HG02852 (cell line): ENCODE results near the gene PDE8A.

ENCODE experiments used
- ATAC-seq: cut with Tn5 transposase; IDR thresholded peaks from one replicate; pipeline ENCODE4 v1.9.1; 2021; ENCODE audit warnings: mild to moderate bottlenecking, moderate library complexity; ENCODE audit not compliant: unreplicated experiment

Gene PDE8A

DNA sequence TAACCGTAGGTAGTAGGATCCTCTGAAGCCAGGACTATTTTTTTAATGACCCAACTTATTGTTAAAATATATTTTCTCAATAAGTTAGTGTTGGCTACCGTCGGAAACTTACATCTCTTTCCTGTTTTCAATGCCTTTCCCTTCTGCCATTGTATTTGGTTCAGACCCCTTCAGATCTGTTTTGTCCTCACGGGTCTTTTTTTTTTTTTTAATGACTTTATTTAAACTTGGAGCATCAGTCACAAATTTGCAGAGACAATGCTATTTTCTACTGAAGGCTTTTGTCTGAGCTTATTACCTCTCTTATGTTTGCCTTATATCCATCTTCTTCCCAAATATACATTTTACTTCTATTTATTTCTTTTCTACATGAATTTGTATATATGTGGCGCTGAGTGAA, 47.6 kb downstream of the PDE8A start:
- ATAC-seq, result no peak

DNA sequence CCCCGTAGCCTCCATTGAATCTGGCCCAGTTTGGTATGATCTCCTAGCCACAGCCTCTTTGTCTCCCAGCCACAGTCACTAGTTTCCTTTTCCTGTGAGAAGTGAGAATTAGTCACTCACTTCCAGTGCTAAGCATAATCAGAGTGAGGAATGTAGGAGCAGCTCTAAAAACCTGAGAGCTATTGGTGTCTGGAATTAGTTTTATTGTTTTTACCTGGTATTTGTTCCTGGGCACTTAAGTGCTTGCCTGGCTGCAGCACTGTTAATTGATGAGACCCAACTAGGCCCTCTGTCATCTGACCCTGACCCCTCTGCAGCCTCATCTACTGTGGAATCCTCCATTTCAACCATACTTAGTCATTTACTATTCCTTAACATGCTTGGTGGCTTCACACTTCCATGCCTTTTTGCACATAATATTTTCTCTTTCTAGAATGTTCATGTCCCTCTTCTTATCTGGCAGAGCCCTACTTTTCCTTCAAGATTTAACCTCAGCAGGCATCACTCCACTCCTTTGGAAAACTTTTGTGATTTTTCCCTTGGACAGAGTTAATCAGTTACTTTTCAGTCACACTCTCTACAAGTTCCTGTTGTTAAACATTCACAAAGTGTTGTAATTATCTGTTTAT, 48.8 kb downstream of the PDE8A start:
- ATAC-seq, result no peak

DNA sequence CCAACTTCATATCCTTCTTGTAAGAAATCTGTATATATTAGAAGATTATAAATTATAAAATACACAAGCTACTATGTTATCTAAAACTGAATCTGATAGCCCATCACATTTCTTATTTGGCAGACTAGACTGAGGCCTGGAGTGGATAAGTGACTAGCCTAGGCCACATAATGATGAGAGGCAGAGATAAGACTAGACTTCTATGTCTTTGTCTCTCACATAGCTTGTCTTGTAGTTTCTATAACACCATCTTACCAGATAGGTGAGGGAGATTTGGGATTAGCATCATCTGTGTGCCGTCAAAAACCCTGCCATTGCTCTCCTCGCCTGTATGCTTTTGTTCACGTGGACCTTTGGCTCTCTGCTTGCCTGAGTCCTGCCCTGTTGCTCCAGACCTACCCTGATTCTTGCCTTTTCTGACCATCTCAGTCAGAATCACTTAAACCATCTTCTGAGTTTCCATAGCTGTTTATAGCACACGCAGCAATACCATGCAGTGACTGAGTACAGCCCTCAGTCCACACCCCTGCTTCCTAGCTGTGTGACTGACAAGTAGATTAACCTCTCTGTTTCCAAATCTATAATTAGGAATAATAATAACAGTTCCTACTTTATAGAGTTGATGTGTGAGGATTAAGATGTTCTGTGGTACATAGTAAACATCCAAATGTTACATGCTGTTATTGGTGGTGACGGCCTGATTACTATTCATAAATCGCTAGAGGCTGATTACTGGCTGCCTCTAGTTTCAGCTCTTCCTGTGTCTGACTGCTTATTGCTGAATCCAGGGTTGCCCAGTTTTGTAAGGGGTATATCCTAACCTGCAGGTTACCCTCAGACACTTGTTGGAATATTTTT, 49.7 kb downstream of the PDE8A start:
- ATAC-seq, result no peak

DNA sequence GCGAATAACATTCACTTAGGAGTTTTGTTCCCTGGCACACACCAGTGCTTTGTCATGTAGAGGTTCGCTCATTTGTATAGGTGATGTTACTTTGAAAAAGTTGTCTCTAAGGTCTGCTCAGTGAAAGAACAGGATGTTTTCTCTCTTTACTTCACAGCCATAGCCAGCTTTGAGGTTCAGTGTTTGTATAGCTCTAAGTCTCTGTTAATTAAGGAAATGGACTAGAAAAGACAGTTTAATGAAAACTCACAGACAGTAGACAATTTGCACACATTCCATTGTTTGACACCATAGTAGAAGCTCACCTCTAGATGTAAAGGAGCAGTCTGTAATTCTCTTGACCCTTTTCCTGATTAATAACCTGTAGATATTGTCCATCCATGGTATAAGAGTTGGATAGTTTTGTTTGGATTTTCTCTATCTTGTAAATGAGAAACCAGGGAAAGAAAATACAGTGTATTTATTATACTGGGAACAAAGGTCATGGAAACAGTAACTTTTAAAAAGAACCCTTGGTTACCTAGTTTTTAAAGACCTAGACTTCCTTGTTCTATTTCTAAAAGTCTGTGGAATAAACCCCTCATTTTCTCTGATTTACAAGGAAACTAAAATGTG, 50.4 kb downstream of the PDE8A start:
- ATAC-seq, result no peak

DNA sequence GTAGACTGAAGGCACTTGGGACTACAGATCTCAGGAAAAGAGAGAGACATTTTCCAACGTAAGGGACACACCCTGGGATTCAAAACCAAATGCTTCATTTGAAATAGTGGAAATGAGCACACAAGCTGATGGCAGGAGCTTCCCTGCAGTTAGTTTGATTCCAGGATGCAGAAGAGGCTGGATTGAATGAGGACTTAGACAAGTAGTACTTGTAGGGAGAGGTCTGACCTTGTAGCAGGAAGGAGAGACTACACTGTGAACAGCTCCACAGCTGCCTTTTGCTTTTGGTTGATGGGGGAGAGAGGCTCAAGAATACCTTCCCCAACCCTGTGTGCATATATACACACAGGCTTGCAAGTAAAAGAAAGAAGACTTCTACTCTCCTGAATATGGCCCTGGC, 51.5 kb downstream of the PDE8A start:
- no peak for ATAC-seq

DNA sequence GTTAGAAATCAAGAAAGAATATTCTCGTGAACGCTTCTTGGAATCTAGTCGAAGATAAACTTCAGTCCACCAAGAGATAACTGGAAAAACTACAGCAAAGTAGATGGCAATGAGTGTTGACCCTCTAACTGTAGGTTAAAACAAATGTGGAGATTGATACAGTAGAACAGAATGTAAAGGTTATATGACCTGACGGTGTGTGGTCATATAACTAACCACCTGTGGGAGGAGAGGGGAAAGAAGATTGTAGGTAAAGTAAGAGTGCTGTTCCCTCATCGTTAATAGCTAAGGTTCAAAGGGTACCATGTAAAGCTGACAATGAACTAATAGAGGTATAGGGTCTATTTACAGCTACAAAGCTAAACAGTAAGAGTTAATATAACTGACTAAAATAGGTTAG, 52.6 kb downstream of the PDE8A start:
- no peak for ATAC-seq

DNA sequence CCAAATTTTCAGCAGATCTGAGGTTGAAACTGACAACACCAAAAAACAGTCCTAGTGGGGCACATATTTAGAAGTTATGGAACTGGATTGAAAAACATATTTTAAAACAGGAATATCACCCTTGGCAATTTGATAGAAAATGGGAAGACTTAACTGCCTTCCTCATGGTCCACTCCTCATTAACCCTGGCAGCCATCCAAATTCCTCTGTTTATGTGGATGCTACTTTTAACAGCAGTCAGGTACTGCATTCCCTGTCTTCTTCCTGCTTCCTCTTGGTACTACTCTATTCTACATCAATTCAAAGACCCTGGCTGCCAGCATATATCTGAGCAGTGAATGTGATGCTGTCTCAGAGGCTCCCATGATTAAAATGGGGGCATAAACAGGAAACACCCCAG, 54.3 kb downstream of the PDE8A start:
- no peak for ATAC-seq

DNA sequence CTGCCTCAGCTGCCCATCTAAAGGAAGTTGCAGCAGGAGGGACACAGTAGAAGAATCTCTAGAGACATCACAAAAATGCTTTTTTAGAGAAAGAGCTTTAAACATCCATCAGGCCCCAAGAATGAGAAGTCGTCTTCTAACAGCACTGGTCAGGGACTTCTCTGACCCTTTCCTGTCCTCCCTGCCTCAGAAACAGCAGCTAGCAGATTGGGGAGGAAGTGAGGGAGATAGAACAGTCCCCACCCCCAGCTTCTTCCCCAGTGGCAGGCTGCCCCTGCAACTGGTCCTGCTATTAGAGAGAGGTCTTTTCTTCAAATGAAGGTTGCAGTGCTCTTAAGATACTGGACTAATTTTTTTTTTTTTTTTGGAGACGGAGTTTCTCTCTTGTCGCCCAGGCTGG, 55.1 kb downstream of the PDE8A start:
- ATAC-seq, result no peak

DNA sequence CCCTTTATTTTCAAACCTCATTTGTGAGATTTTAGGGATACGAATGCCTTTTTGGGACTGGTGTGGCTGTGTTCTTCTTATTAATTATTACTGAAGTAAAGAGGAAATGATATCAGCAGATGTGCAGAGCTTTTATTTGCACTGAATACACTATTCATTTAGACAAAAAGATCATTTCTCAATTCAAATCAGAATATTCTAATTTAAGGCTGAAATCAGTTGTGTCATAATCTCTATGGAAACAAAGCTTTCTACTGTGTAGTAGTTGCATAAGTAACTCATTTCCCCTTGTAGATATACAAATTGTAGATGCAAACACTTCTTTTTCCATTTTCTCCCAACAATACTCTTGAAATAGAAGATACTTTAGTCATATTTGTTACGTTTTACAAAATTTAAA, 56.0 kb downstream of the PDE8A start:
- ATAC-seq, result no peak

DNA sequence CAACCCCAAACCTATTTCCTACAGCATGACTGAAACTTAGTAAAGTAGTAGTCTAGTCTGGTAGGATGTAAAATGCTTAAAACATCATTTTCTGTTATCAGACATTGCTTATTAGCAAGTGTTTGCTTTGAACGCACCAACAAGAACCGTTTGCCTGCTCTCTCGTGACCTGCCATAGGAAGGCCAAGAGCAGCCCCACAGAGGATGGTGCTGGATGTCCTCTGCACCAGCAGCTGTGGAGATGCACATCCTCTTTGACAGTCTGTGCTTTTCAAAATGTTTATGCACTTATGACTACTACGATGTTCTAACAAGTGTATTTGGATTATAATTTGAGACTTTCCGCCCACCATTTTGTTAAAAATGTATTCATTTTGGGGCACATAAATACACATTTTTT, 59.6 kb downstream of the PDE8A start:
- ATAC-seq, result no peak

DNA sequence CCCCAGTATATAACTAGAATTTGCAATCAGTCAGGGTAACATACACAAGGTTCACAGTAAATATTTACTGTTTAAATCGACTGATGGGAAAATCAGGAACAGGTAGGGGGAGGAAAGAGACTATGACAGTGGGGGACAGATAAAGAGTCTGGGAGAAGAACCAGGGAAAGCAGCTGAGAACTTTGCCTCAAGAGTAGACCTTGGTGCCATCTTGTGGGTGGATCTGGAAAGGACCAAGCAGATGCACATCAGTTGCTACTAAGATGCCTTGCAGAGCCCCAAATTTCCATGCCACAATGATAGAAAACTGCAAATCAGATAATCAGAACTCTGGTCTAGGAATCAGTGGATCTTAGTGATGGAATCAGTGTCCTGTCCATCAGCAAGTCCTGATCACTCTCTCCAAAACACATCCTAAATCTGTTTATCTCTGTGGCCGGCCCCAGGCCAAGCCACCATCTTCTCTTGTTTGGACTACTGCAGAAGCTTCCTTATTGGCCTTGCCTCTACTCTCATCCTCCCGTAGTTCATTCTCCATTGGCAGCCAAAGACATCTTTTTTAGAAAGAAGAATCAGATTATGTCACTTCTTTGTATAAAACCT, 62.7 kb downstream of the PDE8A start:
- ATAC-seq, result no peak

DNA sequence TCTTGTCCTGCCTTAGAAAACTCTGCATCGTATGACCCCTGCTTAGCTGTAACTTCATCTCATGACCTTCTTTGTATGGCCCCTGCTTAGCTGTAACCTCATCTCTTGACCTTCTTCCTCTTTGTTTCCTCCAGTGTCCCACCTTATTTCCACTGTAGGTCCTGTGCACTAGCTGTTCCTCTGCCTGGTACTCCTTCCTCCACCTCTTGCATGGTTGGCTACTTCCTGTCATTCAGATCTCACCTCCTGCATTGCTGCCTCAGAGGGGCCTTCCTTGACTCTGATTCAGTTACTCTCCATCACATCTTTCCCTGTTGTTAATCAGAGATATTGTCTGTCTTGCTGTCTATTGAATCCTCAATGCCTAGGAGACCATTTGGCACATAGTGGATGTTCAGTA, 63.2 kb downstream of the PDE8A start:
- ATAC-seq, result no peak

DNA sequence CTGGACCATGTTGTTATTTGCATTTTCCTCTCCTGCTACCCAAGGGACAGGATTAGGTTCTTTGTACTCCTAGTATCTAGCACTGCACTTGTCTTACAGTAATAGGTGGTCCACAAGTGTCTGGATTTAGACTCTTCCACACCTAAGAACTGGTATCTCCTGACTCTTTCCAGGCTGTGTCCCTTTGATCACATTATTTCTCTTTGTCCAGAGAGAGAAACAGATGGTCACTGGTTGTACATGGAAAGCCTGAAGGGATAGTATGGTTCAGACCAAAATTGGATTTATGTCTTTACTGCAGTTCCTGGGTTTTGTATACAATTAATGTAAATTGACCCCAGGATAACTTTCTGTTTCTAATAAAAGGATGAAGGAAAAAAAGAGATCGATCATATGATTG, 64.0 kb downstream of the PDE8A start:
- ATAC-seq, result no peak

DNA sequence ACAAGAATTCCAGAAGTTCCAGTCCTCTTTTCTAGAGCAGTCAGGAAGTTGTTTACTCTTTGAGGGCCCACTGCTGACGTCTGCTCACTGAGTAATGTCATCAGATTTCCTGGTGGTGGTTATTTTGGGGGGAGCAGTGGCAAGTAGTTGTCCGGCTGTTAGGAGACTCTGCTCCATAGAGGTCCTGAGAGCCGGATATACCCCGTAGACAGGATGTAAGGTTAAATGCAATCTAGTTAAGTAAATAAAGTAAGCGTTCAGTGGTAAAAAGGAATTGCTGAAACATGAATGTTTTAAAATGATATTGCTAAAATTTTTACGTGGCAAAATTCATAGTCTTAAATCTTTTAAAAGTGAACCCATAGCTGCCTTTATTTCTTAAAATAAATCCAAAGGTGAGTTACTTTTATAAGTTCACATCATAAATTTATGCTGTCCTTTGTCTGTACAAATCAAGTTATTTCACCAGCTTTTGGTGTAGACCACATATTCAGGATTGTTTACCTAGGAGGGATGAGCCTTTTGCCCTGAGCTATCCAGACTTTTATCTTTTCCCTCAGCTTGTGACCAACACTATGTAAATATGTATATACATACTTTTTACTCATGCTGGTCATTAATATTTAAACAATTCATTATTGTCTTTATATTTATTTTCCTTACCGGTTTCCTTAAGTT, 65.8 kb downstream of the PDE8A start:
- no peak for ATAC-seq

DNA sequence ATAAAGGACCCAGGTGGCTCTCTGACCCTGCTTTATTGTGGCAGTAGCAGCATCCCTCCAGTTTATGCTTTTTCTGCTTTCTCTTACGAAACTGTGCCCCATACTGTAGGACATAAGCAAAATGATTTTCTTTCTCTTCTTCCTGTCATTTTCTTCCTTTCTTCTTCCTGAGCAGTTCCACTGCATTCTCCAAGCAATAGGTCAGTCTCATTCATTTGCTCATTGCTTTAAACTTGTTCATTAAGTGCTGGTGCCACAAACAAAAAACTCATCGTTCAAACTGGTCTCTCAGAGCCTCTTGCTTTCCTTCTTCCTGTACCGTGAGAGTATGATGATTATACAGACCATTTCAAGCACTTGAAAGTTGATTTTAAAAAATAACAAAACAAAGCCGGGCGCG, 66.8 kb downstream of the PDE8A start:
- ATAC-seq, result no peak

DNA sequence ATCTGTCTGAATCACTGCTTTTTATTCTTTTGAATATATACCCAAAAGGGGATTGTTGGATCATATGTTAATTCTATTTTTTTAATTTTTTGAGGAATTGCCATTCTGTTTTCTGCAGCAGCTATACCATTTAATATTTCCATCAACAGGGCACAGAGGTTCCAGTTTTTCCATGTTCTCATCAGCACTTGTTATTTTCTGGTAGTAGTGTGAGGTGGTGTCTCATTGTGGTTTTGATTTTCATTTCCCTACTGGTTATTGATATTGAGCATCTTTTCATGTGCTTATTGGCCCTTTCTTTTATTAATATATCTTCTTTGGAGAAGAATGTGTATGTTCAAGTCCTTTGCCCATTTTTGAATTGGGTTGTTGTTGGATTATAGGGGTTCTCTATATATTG, 68.1 kb downstream of the PDE8A start:
- no peak for ATAC-seq

DNA sequence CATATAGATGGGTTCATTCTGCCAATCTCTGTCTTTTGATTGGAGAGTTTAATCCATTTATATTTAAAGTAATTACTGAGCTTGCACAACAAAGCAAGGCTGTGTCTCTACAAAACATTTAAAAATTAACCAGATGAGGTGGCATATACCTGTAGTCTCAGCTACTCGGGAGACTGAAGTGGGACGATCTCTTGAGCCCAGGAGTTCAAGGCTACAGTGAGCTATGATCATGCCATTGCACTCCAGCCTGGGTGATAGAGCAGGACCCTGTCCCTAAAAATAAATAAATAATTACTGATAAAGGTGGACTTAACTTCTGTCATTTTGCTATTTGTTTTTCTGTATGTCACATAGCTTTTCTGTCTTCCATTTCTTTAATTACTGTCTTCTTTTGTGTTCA, 78.1 kb downstream of the PDE8A start:
- no peak for ATAC-seq

DNA sequence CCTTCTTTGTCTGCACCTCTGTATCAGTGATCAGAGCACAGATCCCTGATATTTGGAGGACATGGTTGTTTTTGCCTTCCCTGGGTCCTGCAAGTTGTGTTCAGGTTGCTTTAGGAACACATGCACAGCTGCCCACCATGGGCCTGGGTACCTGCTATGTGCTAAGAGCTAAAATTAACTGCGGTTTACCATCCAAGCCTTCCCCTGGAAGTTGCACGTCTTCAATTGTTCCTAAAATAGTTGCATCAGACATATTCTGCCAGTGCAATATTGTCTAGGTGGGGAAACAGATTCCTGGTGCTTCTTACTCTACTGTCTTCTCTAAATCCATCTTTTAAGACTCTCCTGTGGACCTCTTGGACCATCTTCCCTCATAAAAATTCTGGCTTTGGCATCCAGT, 80.9 kb downstream of the PDE8A start:
- no peak for ATAC-seq

DNA sequence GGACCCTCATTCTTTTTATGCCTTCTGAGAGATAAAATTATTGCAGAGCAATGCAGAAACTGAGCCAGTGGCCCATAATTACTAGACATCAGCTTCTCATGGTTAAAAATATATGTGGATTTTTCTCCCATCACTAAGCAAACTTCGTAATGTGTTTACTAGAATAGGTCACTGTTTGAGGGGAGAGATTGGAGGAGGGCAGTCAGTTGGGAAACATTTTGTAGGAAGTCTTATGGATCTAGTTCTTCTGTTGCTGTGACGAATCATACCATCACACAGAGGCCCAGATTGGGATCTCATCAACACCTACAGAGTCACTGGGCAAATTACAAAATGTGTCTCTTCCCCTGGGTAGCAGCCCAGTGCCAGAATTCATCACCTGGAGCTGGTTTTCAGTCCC, 81.4 kb downstream of the PDE8A start:
- ATAC-seq, result no peak

DNA sequence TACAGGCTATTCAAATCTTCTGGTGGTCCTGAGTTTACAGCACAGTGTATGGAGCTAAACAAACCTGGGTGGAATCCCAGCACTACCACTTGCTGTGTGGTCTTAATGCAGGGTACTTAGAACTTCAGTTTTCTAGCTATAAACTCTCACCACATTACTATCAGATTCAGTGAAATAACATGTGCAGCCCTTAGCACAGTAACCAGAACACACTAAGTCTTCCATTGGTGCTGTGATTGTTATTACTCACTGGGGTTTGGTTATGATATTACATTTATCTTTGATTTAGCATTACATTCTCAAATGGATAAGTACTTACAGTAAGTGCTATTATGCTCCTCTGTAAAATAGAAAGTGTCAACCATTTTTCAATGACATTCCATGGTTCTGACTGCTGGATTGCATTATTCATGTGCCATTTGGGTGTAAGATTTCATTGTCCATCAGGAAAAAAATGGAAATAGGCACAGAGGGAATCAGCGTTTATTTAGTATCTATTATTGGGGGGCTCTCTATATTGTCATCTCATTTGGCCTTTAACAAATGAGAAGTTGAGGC, 81.9 kb downstream of the PDE8A start:
- no peak for ATAC-seq

DNA sequence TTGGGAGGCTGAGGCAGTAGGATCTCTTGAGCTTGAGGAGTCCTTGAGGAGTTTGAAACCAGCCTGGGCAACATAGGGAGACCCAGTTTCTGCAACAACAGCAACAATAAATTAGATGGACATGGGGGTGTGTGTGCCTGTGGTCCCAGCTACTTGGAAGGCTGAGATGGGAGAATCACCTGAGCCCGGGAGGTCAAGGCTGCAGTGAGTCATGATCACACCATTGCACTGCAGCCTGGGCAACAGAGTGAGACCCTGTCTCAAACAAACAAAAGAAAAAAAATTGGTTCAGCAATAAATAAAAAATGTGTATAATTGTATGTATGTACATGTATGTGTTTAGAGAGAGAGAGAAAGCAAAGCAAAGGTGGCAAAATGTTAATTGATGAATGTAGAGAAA, 83.1 kb downstream of the PDE8A start:
- no peak for ATAC-seq
